Stomach (tissue), 9 donors: Measurements from ENCODE around the gene CGN. TPM values are rescaled to one million over a fixed set of nuclear protein-coding genes. Genes with fewer than 3 reads are reported as not detected.

ENCODE experiments used
- DNase-seq, 2 donors: peaks; one replicate each; pipeline versions ENCODE4 v3.0.0 to v3.0.0-alpha.2; 2013 to 2019
- H3K27ac ChIP-seq, 5 donors: fragments of 200-600 bp in 4 of 5; sonication (generic) in 4 of 5; one replicate each; pipeline ENCODE4 v1.5.1; 2013 to 2019; ENCODE audit warnings: mild to moderate bottlenecking in 1 of 5, moderate library complexity in 1 of 5
- H3K27me3 ChIP-seq, 3 donors: fragments of 200-600 bp; sonication (generic); one replicate each; pipeline ENCODE4 v1.5.1; 2017 to 2019; ENCODE audit warnings: mixed run types in 1 of 3
- H3K36me3 ChIP-seq, 4 donors: fragments of 200-600 bp; sonication (generic); 1 replicate in 3 of 4; 2 replicates in 1 of 4; pipeline ENCODE4 v1.5.1; 2016 to 2019
- H3K4me1 ChIP-seq, 4 donors: fragments of 200-600 bp; sonication (generic); one replicate each; pipeline ENCODE4 v1.5.1; 2016 to 2019
- H3K4me3 ChIP-seq, 4 donors: fragments of 200-600 bp; sonication (generic) in 3 of 4; one replicate each; pipeline ENCODE4 v1.5.1; 2016 to 2019; ENCODE audit warnings: mild to moderate bottlenecking in 1 of 4
- H3K9me3 ChIP-seq, 4 donors: fragments of 200-600 bp; sonication (generic); one replicate each; pipeline ENCODE4 v1.5.1; 2016 to 2019
- CTCF ChIP-seq, 7 experiments: fragments of 450-650 bp in 4 of 7; fragments of 200-600 bp in 3 of 7; sonication (generic) in 3 of 7; IDR thresholded peaks; one replicate each; pipeline ENCODE4 v1.5.1; 2016 to 2019; ENCODE audit warnings: antibody characterized with exemption in 7 of 7, control low read depth in 2 of 7, mild to moderate bottlenecking in 1 of 7
- EP300 ChIP-seq: sonication (generic); formaldehyde crosslinking; IDR thresholded peaks from one replicate; pipeline ENCODE4 v1.6.1; 2017; ENCODE audit warnings: antibody characterized with exemption
- POLR2A ChIP-seq, 4 donors: fragments of 450-650 bp; IDR thresholded peaks; one replicate each; pipeline ENCODE4 v1.6.1; 2016; ENCODE audit warnings: antibody characterized with exemption in 4 of 4, control low read depth in 2 of 4, mild to moderate bottlenecking in 1 of 4, moderate library complexity in 1 of 4
- POLR2AphosphoS5 ChIP-seq, 3 donors: sonication (generic); formaldehyde crosslinking; IDR thresholded peaks; one replicate each; pipeline ENCODE4 v1.6.1; 2016; ENCODE audit warnings: antibody characterized with exemption in 3 of 3
- WGBS, 5 donors: extraction: QIAGEN DNeasy Blood & Tissue Kit in 3 of 5; methylation state at CpG; one replicate each; pipeline versions ENCODE4 v1.1.5 to v1.1.7; 2013 to 2018; 5-methylcytosine and 5-hydroxymethylcytosine counted together
- intact Hi-C: fragments of 100-400 bp; cut with DNase I; formaldehyde crosslinking; loops from one replicate; pipeline ENCODE4 v1.15.1; 2023; ENCODE audit warnings: low total_unique reads
- polyA plus RNA-seq, 3 donors: library from polyadenylated mRNA; stranded (reverse); fragments of 200-250 nt; gene quantifications; one replicate each; pipeline ENCODE4 v1.2.3, GENCODE V29; 2013
- total RNA-seq, 5 donors: library from RNA; depleted of rRNA; stranded (reverse); fragments of >200 nt; gene quantifications; one replicate each; pipeline versions ENCODE4 v1.1.0 to v1.2.3, GENCODE V29; 2014 to 2016
- donor health status: healthy with polysubstance abuse.
- donor health status: Bipolar disorder and iron deficiency.
- donor health status: healthy.

CGN gene
- total and polyA plus RNA-seq, 8 donors = 14.0 to 137 (median 26.7) TPM

GRCh38 chr1:151492120-151492519 lies 19.1 kb upstream of the CGN start:
- intact Hi-C loops = no loop called here
- H3K4me1 ChIP-seq = peaks cover 0 to 13% (median 3%) of the 10 kb centered on the region in 4 donors
- TF ChIP-seq EP300 (no peak), POLR2A (IDR thresholded peaks at IDR 0.05) (no peak), CTCF (IDR thresholded peaks at IDR 0.05) (no peak)
- no peaks in the 10 kb centered on the region for H3K36me3 ChIP-seq
- H3K27ac ChIP-seq = no peak overlapping the region
- WGBS, 5 donors = 64 to 71% (median 68%) methylated on average over 1 of the region's 1 CpG
- H3K27me3 ChIP-seq = no peaks in the 10 kb centered on the region
- H3K9me3 ChIP-seq = no peaks in the 10 kb centered on the region
- no peak overlapping the region for H3K4me3 ChIP-seq
- DNase-seq = no peak

GRCh38 chr1:151493042-151493441 lies 18.1 kb upstream of the CGN start:
- Histone ChIP-seq H3K27me3 (no peaks in the 10 kb centered on the region), H3K27ac (no peak overlapping the region), H3K9me3 (no peaks in the 10 kb centered on the region), H3K4me3 (no peak overlapping the region), H3K36me3 (no peaks in the 10 kb centered on the region), H3K4me1 (peaks cover 0 to 13% (median 3%) of the 10 kb centered on the region in 4 donors)
- no peak for DNase-seq
- intact Hi-C loops = no loop called here
- WGBS, 5 donors = 83 to 94% (median 90%) methylated on average over 3 of the region's 3 CpGs
- no peak for TF ChIP-seq POLR2A (IDR thresholded peaks at IDR 0.05)
- no peak for TF ChIP-seq POLR2AphosphoS5 (IDR thresholded peaks at IDR 0.05)

- Histone ChIP-seq H3K9me3 (no peaks in the 10 kb centered on the region), H3K4me3 (no peak overlapping the region), H3K27ac (no peak overlapping the region), H3K27me3 (no peaks in the 10 kb centered on the region), H3K36me3 (no peaks in the 10 kb centered on the region), H3K4me1 (peaks cover 0 to 13% (median 3%) of the 10 kb centered on the region in 4 donors)
- TF ChIP-seq POLR2AphosphoS5 (IDR thresholded peaks at IDR 0.05) (no peak), POLR2A (IDR thresholded peaks at IDR 0.05) (no peak), CTCF (IDR thresholded peaks at IDR 0.05) (no peak), EP300 (no peak)
- WGBS, 5 donors = 0 to 19% (median 0%) methylated on average over 1 of the region's 1 CpG
- DNase-seq = peak in 1 of 2 donors; percentile 61
- intact Hi-C loops = no loop called here
Measured at GRCh38 chr1:151494741-151495281, 16.4 kb upstream of the CGN start.

- intact Hi-C loops = no loop called here
- H3K4me3 ChIP-seq = no peak overlapping the region
- H3K36me3 ChIP-seq = no peaks in the 10 kb centered on the region
- 68 to 80% (median 72%) methylated on average over 1 of the region's 1 CpG for WGBS, 5 donors
- no peak for DNase-seq
- H3K4me1 ChIP-seq = peaks cover 0 to 13% (median 3%) of the 10 kb centered on the region in 4 donors
- TF ChIP-seq POLR2A (IDR thresholded peaks at IDR 0.05) = no peak
- H3K9me3 ChIP-seq = no peaks in the 10 kb centered on the region
- no peaks in the 10 kb centered on the region for H3K27me3 ChIP-seq
- no peak overlapping the region for H3K27ac ChIP-seq
Measured at GRCh38 chr1:151495316-151495715, 15.9 kb upstream of the CGN start.

GRCh38 chr1:151499365-151499764 lies 11.8 kb upstream of the CGN start:
- DNase-seq = no peak
- Histone ChIP-seq H3K9me3 (no peaks in the 10 kb centered on the region), H3K4me1 (peaks cover 0 to 12% (median 5%) of the 10 kb centered on the region in 4 donors), H3K27me3 (no peaks in the 10 kb centered on the region), H3K36me3 (no peaks in the 10 kb centered on the region), H3K27ac (no peak overlapping the region), H3K4me3 (no peak overlapping the region)
- TF ChIP-seq POLR2A (IDR thresholded peaks at IDR 0.05) (no peak), EP300 (no peak), POLR2AphosphoS5 (IDR thresholded peaks at IDR 0.05) (no peak)
- WGBS, 5 donors = 91 to 99% (median 96%) methylated on average over 5 of the region's 5 CpGs
- intact Hi-C loops = no loop called here

- H3K4me1 ChIP-seq = peaks cover 0 to 6% (median 2%) of the 10 kb centered on the region in 4 donors
- no peaks in the 10 kb centered on the region for H3K9me3 ChIP-seq
- H3K4me3 ChIP-seq = no peak overlapping the region
- H3K36me3 ChIP-seq = no peaks in the 10 kb centered on the region
- TF ChIP-seq POLR2AphosphoS5 (IDR thresholded peaks at IDR 0.05) (no peak), EP300 (no peak)
- no peak for DNase-seq
- 87 to 92% (median 90%) methylated on average over 1 of the region's 1 CpG for WGBS, 5 donors
- H3K27ac ChIP-seq = no peak overlapping the region
- no peaks in the 10 kb centered on the region for H3K27me3 ChIP-seq
- intact Hi-C loops = no loop called here
Measured at GRCh38 chr1:151499930-151500329, 11.3 kb upstream of the CGN start.
